ENCODE data around the gene PDZK1.

- TF ChIP-seq CTCF (IDR thresholded peaks at IDR 0.05; ENCODE audit: control extremely low read depth in 1 of 3, insufficient read depth in 1 of 3, low read depth in 1 of 3, low read length in 3 of 3): no peak
- TF ChIP-seq POLR2A (IDR thresholded peaks at IDR 0.05; ENCODE audit: control extremely low read depth in 1 of 2, low read depth in 2 of 2, low read length in 2 of 2): no peak
- no peak for TF ChIP-seq FOSL1 (IDR thresholded peaks at IDR 0.05; ENCODE audit: insufficient read depth, low read depth, low read length)
Measured at GRCh38 chr1:145701306-145701862, 5.8 kb downstream of the PDZK1 start.
